Measurements from ENCODE around the gene PSMD13. TPM values are rescaled to one million over a fixed set of nuclear protein-coding genes. Genes with fewer than 3 reads are reported as not detected.

Gene PSMD13
- total and polyA plus RNA-seq, 2 of the 13 experiments (the other 11 are each of a cell fraction or from before 2014, with no cell fraction given) = 83.0 to 117 TPM

- no peak for FAIRE-seq
- Histone ChIP-seq H2AFZ (ENCODE audit: low read length) (no peak overlapping the region), H4K20me1 (ENCODE audit: insufficient read depth, low read length) (no peaks in the 10 kb centered on the region), H3K9ac (ENCODE audit: insufficient read depth, low read depth, low read length) (no peak overlapping the region), H3K27me3 (ENCODE audit: control insufficient read depth in 1 of 2, insufficient read depth in 2 of 2, low read length in 2 of 2) (peaks cover 0 to 29% of the 10 kb centered on the region in 2 experiments; a peak in 3 of 5 replicates), H3K36me3 (replicated peaks in 1 of 2; ENCODE audit: control insufficient read depth in 1 of 2, insufficient read depth in 2 of 2, low read length in 2 of 2) (no peaks in the 10 kb centered on the region), H3K4me3 (replicated peaks in 1 of 3; ENCODE audit: insufficient read depth in 1 of 3, low read depth in 2 of 3, low read length in 3 of 3) (no peak overlapping the region), H3K9me3 (ENCODE audit: low read length) (peaks cover 5% of the 10 kb centered on the region; the same call in 1 of the 2 replicates), H3K79me2 (ENCODE audit: insufficient read depth, low read length) (no peaks in the 10 kb centered on the region), H3K4me2 (ENCODE audit: low read depth, low read length) (0 out of 2 replicates have a peak overlapping the region, but pooled peaks have one; percentile 41), H3K4me1 (ENCODE audit: insufficient read depth, low read length) (peaks cover 45% of the 10 kb centered on the region), H3K27ac (ENCODE audit: extremely low read length, insufficient read depth, low read length) (no peak overlapping the region)
- ChIA-PET POLR2A (no interaction called here), CTCF (ENCODE audit: low intra/inter-chr PET ratio, low total read pairs) (no interaction called here)
- in situ Hi-C loops (cut with HindIII; ENCODE audit: extremely low pct_ligation_motif_present, low pct_unique_long_range_greater_than_20kb) (no loop called here), intact Hi-C loops (cut with micrococcal nuclease; ENCODE audit: unreplicated experiment) (no loop called here)
- TF ChIP-seq RXRB (CRISPR knock-in tag; IDR thresholded peaks at IDR 0.05; ENCODE audit: borderline replicate concordance) = no peak
- TF ChIP-seq ZNF574 (CRISPR knock-in tag; IDR thresholded peaks at IDR 0.05) = no peak
- no peak for TF ChIP-seq GATA4 (IDR thresholded peaks at IDR 0.05; ENCODE audit: borderline replicate concordance, low read depth)
- no peak for TF ChIP-seq ZUFSP (CRISPR knock-in tag; IDR thresholded peaks at IDR 0.05; ENCODE audit: borderline replicate concordance)
- no peak for TF ChIP-seq MXD3 (CRISPR knock-in tag; IDR thresholded peaks at IDR 0.05)
- peak; percentile 20; the same call in 1 of the 2 replicates for TF ChIP-seq ZNF687 (CRISPR knock-in tag; IDR thresholded peaks at IDR 0.05)
- WGBS (ENCODE audit: low lambda C conversion rate) = 63% methylated on average over 7 of the region's 18 CpGs
- BruUV-seq (replicated peaks) = no TSS peak
- no peak for DNase-seq (ENCODE audit: low spot score)
- no peak for ATAC-seq
Measured at GRCh38 chr11:270451-271318, 33.9 kb downstream of the PSMD13 start.

Data from HepG2 (cell line).